B cell (primary cell): ENCODE data around the gene PBXIP1. TPM values are rescaled to one million over a fixed set of nuclear protein-coding genes. Genes with fewer than 3 reads are reported as not detected.

Experiments
- ATAC-seq: fragments of 200-7000 bp; cut with Tn5 transposase; one replicate; pipeline ENCODE4 v1.10.0; 2021; ENCODE audit warnings: low read depth, mild to moderate bottlenecking, moderate number of reproducible peaks, moderate library complexity
- CTCF ChIA-PET: fragments of 350-600 bp; sonication (Branson Sonifier 250); formaldehyde crosslinking; loops from one replicate; lab custom pipeline; 2021; ENCODE audit warnings: antibody characterized with exemption, inconsistent platforms; lab: Charles Lee
- POLR2A ChIA-PET: fragments of 350-600 bp; sonication (Branson Sonifier 250); formaldehyde crosslinking; loops from one replicate; lab custom pipeline; 2021; ENCODE audit warnings: antibody characterized with exemption; lab: Charles Lee
- DNase-seq: peaks from one replicate; pipeline ENCODE4 v3.0.0; 2013
- H2AFZ ChIP-seq: 2 replicates; pipeline ENCODE4 v1.6.1; 2012; ENCODE audit warnings: mild to moderate bottlenecking, low read depth, low read length; ENCODE audit not compliant: insufficient read depth, poor library complexity, severe bottlenecking
- H3K27ac ChIP-seq, 2 donors: 1 replicate in 1 of 2; 2 replicates in 1 of 2; pipeline ENCODE4 v1.5.1; 2012 to 2013; ENCODE audit warnings: low read length in 2 of 2, mild to moderate bottlenecking in 2 of 2, moderate library complexity in 1 of 2
- H3K27me3 ChIP-seq, 4 experiments: fragments of 200-600 bp in 1 of 4; sonication (generic) in 1 of 4; replicated peaks in 1 of 4; 1 replicate in 2 of 4; 2 replicates in 2 of 4; pipeline versions ENCODE4 v1.6.1 to v1.7.0; 2013 to 2016; ENCODE audit warnings: low read length in 3 of 4, mild to moderate bottlenecking in 2 of 4, mixed read lengths in 1 of 4, moderate library complexity in 1 of 4; ENCODE audit not compliant: insufficient read depth in 4 of 4, control insufficient read depth in 3 of 4; ENCODE audit errors: control extremely low read depth in 1 of 4
- H3K36me3 ChIP-seq, 2 experiments: replicated peaks in 1 of 2; 1 replicate in 1 of 2; 2 replicates in 1 of 2; pipeline versions ENCODE4 v1.6.1 to v1.7.1; 2013; ENCODE audit warnings: low read length in 1 of 2; ENCODE audit not compliant: insufficient read depth in 2 of 2, control insufficient read depth in 1 of 2; ENCODE audit errors: control extremely low read depth in 1 of 2, extremely low read depth in 1 of 2
- H3K4me1 ChIP-seq, 2 donors: fragments of 200-600 bp in 1 of 2; sonication (generic) in 1 of 2; 1 replicate in 1 of 2; 2 replicates in 1 of 2; pipeline versions ENCODE4 v1.5.1 to v1.6.1; 2013 to 2017; ENCODE audit warnings: low read length in 2 of 2; ENCODE audit not compliant: control insufficient read depth in 2 of 2, insufficient read depth in 2 of 2
- H3K4me2 ChIP-seq: replicated peaks from 2 replicates; pipeline ENCODE3; 2012; ENCODE audit warnings: mild to moderate bottlenecking, low read depth, low read length; ENCODE audit not compliant: poor library complexity, severe bottlenecking
- H3K4me3 ChIP-seq, 5 experiments: fragments of 200-600 bp in 1 of 5; sonication (generic) in 1 of 5; 1 replicate in 3 of 5; 2 replicates in 2 of 5; pipeline versions ENCODE4 v1.5.1 to v1.7.0; 2011 to 2016; ENCODE audit warnings: low read length in 4 of 5, mild to moderate bottlenecking in 4 of 5, low read depth in 2 of 5, control low read depth in 1 of 5, moderate library complexity in 1 of 5; ENCODE audit not compliant: insufficient read depth in 1 of 5; ENCODE audit errors: control extremely low read depth in 1 of 5, extremely low read depth in 1 of 5
- H3K79me2 ChIP-seq: fragments of 200-600 bp; sonication (generic); one replicate; pipeline ENCODE4 v1.6.0; 2016; ENCODE audit warnings: low read length; ENCODE audit not compliant: control insufficient read depth, insufficient read depth
- H3K9ac ChIP-seq: fragments of 200-600 bp; sonication (generic); 2 replicates; pipeline ENCODE4 v1.6.1; 2017; ENCODE audit warnings: mild to moderate bottlenecking, low read length, moderate library complexity
- H3K9me3 ChIP-seq, 3 donors: one replicate each; pipeline versions ENCODE4 v1.6.1 to v1.7.1; 2013; ENCODE audit warnings: low read length in 2 of 3; ENCODE audit not compliant: control insufficient read depth in 2 of 3, insufficient read depth in 1 of 3; ENCODE audit errors: control extremely low read depth in 1 of 3
- H4K20me1 ChIP-seq: 2 replicates; pipeline ENCODE4 v1.6.0; 2012; ENCODE audit warnings: mild to moderate bottlenecking, low read length; ENCODE audit not compliant: insufficient read depth, control insufficient read depth, poor library complexity, severe bottlenecking
- H3K27ac Mint-ChIP-seq: one replicate; pipeline ENCODE4 v1.8.0; 2021; ENCODE audit warnings: mixed read lengths
- H3K27me3 Mint-ChIP-seq: one replicate; pipeline ENCODE4 v1.8.0; 2021; ENCODE audit warnings: mixed read lengths
- H3K4me1 Mint-ChIP-seq: one replicate; pipeline ENCODE4 v1.8.0; 2021; ENCODE audit warnings: mixed read lengths
- H3K4me3 Mint-ChIP-seq: one replicate; pipeline ENCODE4 v1.8.0; 2021; ENCODE audit warnings: mixed read lengths
- H3K9me3 Mint-ChIP-seq: one replicate; pipeline ENCODE4 v1.8.0; 2022; ENCODE audit warnings: mixed read lengths; ENCODE audit not compliant: insufficient read depth
- EZH2 ChIP-seq: IDR thresholded peaks from 2 replicates; pipeline ENCODE4 v1.6.1; 2012; ENCODE audit warnings: borderline replicate concordance, low read depth, mild to moderate bottlenecking, moderate library complexity, low read length; ENCODE audit not compliant: insufficient read depth, poor library complexity, severe bottlenecking
- WGBS: methylation state at CpG from one replicate; pipeline ENCODE4 v1.1.5; 2013; ENCODE audit warnings: missing lambda C conversion rate; ENCODE audit not compliant: insufficient coverage; 5-methylcytosine and 5-hydroxymethylcytosine counted together
- intact Hi-C: fragments of 100-400 bp; cut with micrococcal nuclease; formaldehyde crosslinking; loops from one replicate; pipeline ENCODE4 v1.10.0; 2022
- polyA plus RNA-seq: library from polyadenylated mRNA; depleted of rRNA; stranded (reverse); fragments of >200 nt; gene quantifications from 2 replicates; pipeline ENCODE4 v1.2.3, GENCODE V29; 2012
- total RNA-seq, 2 donors: library from RNA; stranded (reverse); fragments of 120-200 nt in 1 of 2; gene quantifications; 1 replicate in 1 of 2; 2 replicates in 1 of 2; pipeline versions ENCODE4 v1.2.3 to v1.2.4, GENCODE V29; 2013 to 2022
- TF ChIP-seq, protein P1 (sequence below): fragments of 200-600 bp; IDR thresholded peaks from one replicate; pipeline ENCODE4 v1.8.0; 2022; ENCODE audit warnings: antibody characterized with exemption, mild to moderate bottlenecking

The PBXIP1 gene
- total and polyA plus RNA-seq, 2 donors (not counting 1 experiment from before 2014, with no cell fraction given): 77.6 to 212 TPM

DNA sequence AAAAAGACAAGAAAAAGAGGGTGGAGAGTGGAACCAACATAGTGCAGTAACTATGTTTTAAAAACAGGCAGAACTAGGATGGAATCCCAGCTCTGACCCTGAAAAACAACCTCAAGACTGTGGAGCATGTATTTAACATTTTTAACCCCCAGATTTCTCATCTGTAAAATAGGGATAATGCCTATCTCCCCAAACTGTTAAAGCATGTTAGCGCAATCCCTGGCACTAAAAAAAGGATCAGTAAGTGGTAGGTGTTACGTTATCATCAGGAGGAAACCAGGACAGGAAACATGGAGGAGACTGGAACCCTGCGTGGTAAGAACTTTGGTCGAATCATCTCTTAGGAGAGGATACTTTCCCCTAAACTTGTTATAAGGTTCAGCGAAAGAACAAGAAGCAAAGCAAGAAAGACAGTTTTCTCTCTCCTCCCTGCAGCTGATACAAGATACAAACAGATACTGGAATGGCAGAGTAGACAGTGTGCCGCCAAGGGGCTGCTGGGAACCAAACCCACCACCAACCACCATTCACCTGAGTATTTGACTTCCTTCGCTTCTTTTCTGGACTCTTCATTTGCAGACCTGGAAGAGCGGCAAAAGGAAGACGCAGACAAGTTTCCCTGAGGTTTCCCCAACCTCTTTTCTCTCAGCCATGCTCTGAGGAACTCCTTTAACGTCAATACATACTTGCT is 4.7 kb upstream of the PBXIP1 start:
- Histone ChIP-seq H3K9me3 (no peaks in the 10 kb centered on the region), H3K36me3 (peaks cover 6 to 40% of the 10 kb centered on the region in 2 experiments), H3K4me2 (peak overlapping the region; percentile 94), H3K27ac (peak overlapping the region; percentile 76 to 96), H4K20me1 (peaks cover 27% of the 10 kb centered on the region), H3K4me3 (peak overlapping the region; percentile 62 to 91 (median 81)), H3K27me3 (no peaks in the 10 kb centered on the region), H3K9ac (peak overlapping the region; percentile 86), H3K4me1 (peaks cover 26 to 41% of the 10 kb centered on the region in 2 donors), H2AFZ (peak overlapping the region; percentile 8), H3K79me2 (peaks cover 65% of the 10 kb centered on the region)
- no peak for ATAC-seq
- Mint-ChIP-seq H3K27ac (peak overlapping the region; percentile 93), H3K4me3 (peak overlapping the region; percentile 91), H3K27me3 (no peaks in the 10 kb centered on the region), H3K9me3 (no peaks in the 10 kb centered on the region), H3K4me1 (peaks cover 38% of the 10 kb centered on the region)
- intact Hi-C loops: loop anchor here (1.0 to 2.0 kb wide), 5 partner anchors 13 to 402 kb away; partner anchors contain the start of genes FLAD1 and UBE2Q1
- no peak for TF ChIP-seq EZH2
- TF ChIP-seq, protein P1, sequence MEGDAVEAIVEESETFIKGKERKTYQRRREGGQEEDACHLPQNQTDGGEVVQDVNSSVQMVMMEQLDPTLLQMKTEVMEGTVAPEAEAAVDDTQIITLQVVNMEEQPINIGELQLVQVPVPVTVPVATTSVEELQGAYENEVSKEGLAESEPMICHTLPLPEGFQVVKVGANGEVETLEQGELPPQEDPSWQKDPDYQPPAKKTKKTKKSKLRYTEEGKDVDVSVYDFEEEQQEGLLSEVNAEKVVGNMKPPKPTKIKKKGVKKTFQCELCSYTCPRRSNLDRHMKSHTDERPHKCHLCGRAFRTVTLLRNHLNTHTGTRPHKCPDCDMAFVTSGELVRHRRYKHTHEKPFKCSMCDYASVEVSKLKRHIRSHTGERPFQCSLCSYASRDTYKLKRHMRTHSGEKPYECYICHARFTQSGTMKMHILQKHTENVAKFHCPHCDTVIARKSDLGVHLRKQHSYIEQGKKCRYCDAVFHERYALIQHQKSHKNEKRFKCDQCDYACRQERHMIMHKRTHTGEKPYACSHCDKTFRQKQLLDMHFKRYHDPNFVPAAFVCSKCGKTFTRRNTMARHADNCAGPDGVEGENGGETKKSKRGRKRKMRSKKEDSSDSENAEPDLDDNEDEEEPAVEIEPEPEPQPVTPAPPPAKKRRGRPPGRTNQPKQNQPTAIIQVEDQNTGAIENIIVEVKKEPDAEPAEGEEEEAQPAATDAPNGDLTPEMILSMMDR: no peak
- WGBS: 5% methylated on average over 3 of the region's 10 CpGs
- CTCF ChIA-PET: interaction anchor here (0.7 to 6.5 kb wide), 10 partner anchors 8 to 101 kb away, joined by 3 to 61 read pairs (median 8); partner anchors contain the start of genes CKS1B, LENEP, PMVK and SHC1
- POLR2A ChIA-PET: interaction anchor here (0.5 to 2.5 kb wide), 10 partner anchors 14 to 189 kb away, joined by 3 to 26 read pairs (median 6); partner anchors contain the start of genes CKS1B and PMVK
- DNase-seq: no peak

DNA sequence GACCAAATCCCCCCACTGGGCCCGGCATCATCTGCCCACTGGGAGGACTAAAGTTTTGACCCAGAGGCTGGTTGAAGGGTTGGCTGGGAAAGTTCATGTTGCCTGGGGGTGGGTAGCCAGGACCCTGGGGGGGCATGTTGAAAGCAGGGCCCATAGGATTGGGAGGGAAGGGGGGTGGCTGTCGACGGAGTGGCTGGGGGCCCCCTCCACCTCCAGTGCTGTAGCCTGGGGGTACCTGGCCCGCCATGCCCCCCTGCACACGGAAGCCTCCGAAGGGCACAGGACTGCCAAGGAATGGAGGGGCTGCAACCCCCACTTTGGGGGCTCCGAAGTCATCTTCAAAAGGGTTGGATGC is 3.5 kb upstream of the PBXIP1 start:
- H4K20me1 ChIP-seq: peaks cover 36% of the 10 kb centered on the region
- DNase-seq (no peak), ATAC-seq (no peak)
- Mint-ChIP-seq H3K27ac (peak overlapping the region; percentile 61), H3K4me3 (peak overlapping the region; percentile 50), H3K4me1 (peaks cover 50% of the 10 kb centered on the region), H3K27me3 (no peaks in the 10 kb centered on the region), H3K9me3 (no peaks in the 10 kb centered on the region)
- peaks cover 0 to 34% of the 10 kb centered on the region in 2 experiments for H3K36me3 ChIP-seq
- no peak overlapping the region for H3K4me3 ChIP-seq
- peaks cover 38 to 53% of the 10 kb centered on the region in 2 donors for H3K4me1 ChIP-seq
- H3K79me2 ChIP-seq: peaks cover 72% of the 10 kb centered on the region
- no peak overlapping the region for H2AFZ ChIP-seq
- H3K4me2 ChIP-seq: no peak overlapping the region
- no peaks in the 10 kb centered on the region for H3K9me3 ChIP-seq
- POLR2A ChIA-PET: no interaction called here
- no peak for TF ChIP-seq EZH2
- TF ChIP-seq, protein P1: no peak
- no peak overlapping the region for H3K27ac ChIP-seq
- H3K9ac ChIP-seq: no peak overlapping the region
- WGBS: 96% methylated on average over 4 of the region's 7 CpGs
- intact Hi-C loops: loop anchor here (5.0 kb wide), 1 partner anchor 352 kb away; the partner anchor contains the start of gene ADAR
- CTCF ChIA-PET: interaction anchor here (0.7 to 6.5 kb wide), 4 partner anchors 13 to 60 kb away, joined by 3 to 38 read pairs (median 4); partner anchors contain the start of genes CKS1B, FLAD1 and SHC1
- H3K27me3 ChIP-seq: no peaks in the 10 kb centered on the region
